IMR-90 (cell line): ENCODE data around the gene DCLK1. TPM values are rescaled to one million over a fixed set of nuclear protein-coding genes. Genes with fewer than 3 reads are reported as not detected.

Source experiments
- ATAC-seq: fragments of 200-7000 bp; cut with Tn5 transposase; 2 replicates; pipeline ENCODE4 v1.9.1; 2020; ENCODE audit warnings: low read depth, mild to moderate bottlenecking, moderate library complexity
- BruUV-seq: library from RNA; stranded (reverse); fragments of 400-500 nt; replicated peaks from 2 replicates; lab custom pipeline; 2021; lab: Mats Ljungman, UMichigan
- CTCF ChIA-PET: fragments of 300-600 bp; formaldehyde crosslinking; extraction: SDS; loops from one replicate; lab custom pipeline; 2021; ENCODE audit warnings: antibody characterized with exemption; lab: Yijun Ruan, JAX
- POLR2A ChIA-PET: fragments of 300-600 bp; sonication (Branson Sonifier 250); formaldehyde crosslinking; loops from one replicate; lab custom pipeline; 2022; ENCODE audit warnings: antibody characterized with exemption; ENCODE audit not compliant: unreplicated experiment; lab: Charles Lee
- DNase-seq: peaks from one replicate; pipeline ENCODE4 v3.0.0; 2013
- H2AFZ ChIP-seq: replicated peaks from 2 replicates; pipeline ENCODE3; 2013; ENCODE audit warnings: low read length, mild to moderate bottlenecking; ENCODE audit not compliant: poor library complexity
- H2AK5ac ChIP-seq: 2 replicates; pipeline ENCODE4 v1.6.1; 2013; ENCODE audit warnings: low read depth, low read length, inconsistent platforms
- H2AK9ac ChIP-seq: replicated peaks from 2 replicates; pipeline ENCODE3; 2013; ENCODE audit warnings: mild to moderate bottlenecking, low read depth, low read length, moderate library complexity; ENCODE audit not compliant: poor library complexity
- H2BK120ac ChIP-seq: 2 replicates; pipeline ENCODE4 v1.6.1; 2013; ENCODE audit warnings: low read depth, low read length, inconsistent platforms
- H2BK15ac ChIP-seq: 3 replicates; pipeline ENCODE4 v1.6.1; 2013; ENCODE audit warnings: low read depth, low read length, inconsistent platforms
- H2BK20ac ChIP-seq: 2 replicates; pipeline ENCODE4 v1.6.1; 2013; ENCODE audit warnings: low read depth, mild to moderate bottlenecking, inconsistent platforms, low read length, moderate library complexity
- H2BK5ac ChIP-seq: 2 replicates; pipeline ENCODE4 v1.6.1; 2013; ENCODE audit warnings: mild to moderate bottlenecking, low read depth, low read length, inconsistent platforms; ENCODE audit not compliant: poor library complexity, severe bottlenecking
- H3K14ac ChIP-seq: replicated peaks from 2 replicates; pipeline ENCODE4 v1.6.1; 2013; ENCODE audit warnings: low read depth, low read length, inconsistent platforms
- H3K18ac ChIP-seq: 2 replicates; pipeline ENCODE4 v1.6.1; 2013; ENCODE audit warnings: low read depth, low read length, control low read depth
- H3K23ac ChIP-seq: 2 replicates; pipeline ENCODE4 v1.6.1; 2013; ENCODE audit warnings: low read depth, low read length, inconsistent platforms
- H3K27ac ChIP-seq: 2 replicates; pipeline ENCODE4 v1.5.1; 2013; ENCODE audit warnings: mild to moderate bottlenecking, control low read depth, low read length; ENCODE audit not compliant: insufficient read depth
- H3K27me3 ChIP-seq: 2 replicates; pipeline ENCODE4 v1.6.1; 2013; ENCODE audit warnings: low read length; ENCODE audit not compliant: control insufficient read depth, insufficient read depth
- H3K36me3 ChIP-seq: 2 replicates; pipeline ENCODE4 v1.6.1; 2013; ENCODE audit warnings: low read length, mixed read lengths; ENCODE audit not compliant: control insufficient read depth, insufficient read depth
- H3K4ac ChIP-seq: 2 replicates; pipeline ENCODE4 v1.6.1; 2013; ENCODE audit warnings: low read depth, low read length, inconsistent platforms
- H3K4me1 ChIP-seq: 2 replicates; pipeline ENCODE4 v1.6.1; 2013; ENCODE audit warnings: low read length, mixed read lengths; ENCODE audit not compliant: control insufficient read depth, insufficient read depth
- H3K4me2 ChIP-seq: 2 replicates; pipeline ENCODE4 v1.6.1; 2013; ENCODE audit warnings: low read depth, mild to moderate bottlenecking, control low read depth, low read length, moderate library complexity
- H3K4me3 ChIP-seq: 2 replicates; pipeline ENCODE4 v1.5.1; 2013; ENCODE audit warnings: low read depth, mild to moderate bottlenecking, control low read depth, low read length, moderate library complexity; ENCODE audit not compliant: insufficient read depth
- H3K56ac ChIP-seq: 2 replicates; pipeline ENCODE4 v1.6.1; 2013; ENCODE audit warnings: low read length, inconsistent platforms; ENCODE audit not compliant: insufficient read depth; ENCODE audit errors: extremely low read depth
- H3K79me1 ChIP-seq, 2 experiments: 2 replicates each; pipeline ENCODE4 v1.6.1; 2013; ENCODE audit warnings: low read length in 2 of 2, inconsistent platforms in 1 of 2, low read depth in 1 of 2
- H3K9ac ChIP-seq: 2 replicates; pipeline ENCODE4 v1.6.1; 2013; ENCODE audit warnings: low read depth, low read length, control low read depth
- H3K9me1 ChIP-seq: 2 replicates; pipeline ENCODE4 v1.6.1; 2013; ENCODE audit warnings: low read length, inconsistent platforms; ENCODE audit not compliant: insufficient read depth
- H3K9me3 ChIP-seq: 2 replicates; pipeline ENCODE4 v1.6.1; 2013; ENCODE audit warnings: low read length; ENCODE audit not compliant: control insufficient read depth, insufficient read depth
- H4K20me1 ChIP-seq: 2 replicates; pipeline ENCODE4 v1.6.1; 2013; ENCODE audit warnings: low read length, inconsistent platforms; ENCODE audit not compliant: insufficient read depth
- H4K5ac ChIP-seq: 2 replicates; pipeline ENCODE4 v1.6.1; 2013; ENCODE audit warnings: mild to moderate bottlenecking, low read depth, low read length, control low read depth
- H4K8ac ChIP-seq, 2 experiments: 2 replicates each; pipeline ENCODE4 v1.6.1; 2013; ENCODE audit warnings: low read depth in 2 of 2, low read length in 2 of 2, control low read depth in 1 of 2, inconsistent platforms in 1 of 2
- H4K91ac ChIP-seq: 2 replicates; pipeline ENCODE4 v1.6.1; 2013; ENCODE audit warnings: low read depth, low read length, inconsistent platforms; ENCODE audit not compliant: insufficient read depth
- CEBPB ChIP-seq: IDR thresholded peaks from 2 replicates; pipeline ENCODE4 v1.6.1; 2012; ENCODE audit warnings: low read depth, low read length, improper control_type of control experiment
- CHD1 ChIP-seq: IDR thresholded peaks from 2 replicates; pipeline ENCODE4 v1.6.1; 2012; ENCODE audit warnings: low read depth, low read length, improper control_type of control experiment
- CTCF ChIP-seq: conservative IDR thresholded peaks from 2 replicates; pipeline ENCODE4 v1.5.1; 2012; ENCODE audit warnings: mild to moderate bottlenecking, low read depth, low read length, improper control_type of control experiment
- ELK1 ChIP-seq: fragments of 150-350 bp; IDR thresholded peaks from 2 replicates; pipeline ENCODE4 v1.6.1; 2016; ENCODE audit warnings: low read depth, mild to moderate bottlenecking, low read length, moderate library complexity, borderline replicate concordance
- FOS ChIP-seq: fragments of 150-350 bp; IDR thresholded peaks from 2 replicates; pipeline ENCODE4 v1.6.1; 2016; ENCODE audit warnings: low read depth, low read length
- MAFK ChIP-seq: IDR thresholded peaks from 2 replicates; pipeline ENCODE4 v1.6.1; 2012; ENCODE audit warnings: low read depth, low read length, improper control_type of control experiment
- MAZ ChIP-seq: IDR thresholded peaks from 2 replicates; pipeline ENCODE4 v1.6.1; 2012; ENCODE audit warnings: low read depth, mild to moderate bottlenecking, low read length, improper control_type of control experiment, moderate library complexity, borderline replicate concordance
- MXI1 ChIP-seq: IDR thresholded peaks from 2 replicates; pipeline ENCODE4 v1.6.1; 2012; ENCODE audit warnings: low read depth, mild to moderate bottlenecking, low read length, moderate library complexity, borderline replicate concordance
- NFE2L2 ChIP-seq: fragments of 150-350 bp; IDR thresholded peaks from 2 replicates; pipeline ENCODE4 v1.6.1; 2016; ENCODE audit warnings: low read depth, mild to moderate bottlenecking, low read length
- POLR2A ChIP-seq: IDR thresholded peaks from 2 replicates; pipeline ENCODE4 v1.6.1; 2012; ENCODE audit warnings: mild to moderate bottlenecking, low read depth, low read length
- RAD21 ChIP-seq: IDR thresholded peaks from 2 replicates; pipeline ENCODE4 v1.6.1; 2012; ENCODE audit warnings: low read length, improper control_type of control experiment
- RCOR1 ChIP-seq: IDR thresholded peaks from 2 replicates; pipeline ENCODE4 v1.6.1; 2012; ENCODE audit warnings: mild to moderate bottlenecking, low read length, improper control_type of control experiment; ENCODE audit not compliant: insufficient replicate concordance
- RFX5 ChIP-seq: IDR thresholded peaks from 2 replicates; pipeline ENCODE4 v1.8.0; 2012; ENCODE audit warnings: low read depth, mild to moderate bottlenecking, low read length, moderate library complexity
- SMC3 ChIP-seq: fragments of 150-350 bp; IDR thresholded peaks from 2 replicates; pipeline ENCODE4 v1.6.1; 2016; ENCODE audit warnings: low read depth, mild to moderate bottlenecking, antibody characterized with exemption, low read length, moderate library complexity
- WGBS, 2 experiments: methylation state at CpG; one replicate each; pipeline versions ENCODE4 v1.1.5 to v1.1.7; 2013; ENCODE audit warnings: missing lambda C conversion rate in 2 of 2; ENCODE audit not compliant: insufficient read length in 1 of 2; ENCODE audit errors: extremely low coverage in 2 of 2; 5-methylcytosine and 5-hydroxymethylcytosine counted together
- dilution Hi-C: fragments of 300-500 bp; cut with HindIII; formaldehyde crosslinking; loops from one replicate; pipeline ENCODE4 v1.14.3; 2018; ENCODE audit warnings: low sequenced_read_pairs; ENCODE audit not compliant: unreplicated experiment
- in situ Hi-C: fragments of 300-500 bp; cut with MboI; formaldehyde crosslinking; loops from 3 replicates; pipeline ENCODE4 v1.14.3; 2019; ENCODE audit warnings: low sequenced_read_pairs, inconsistent platforms, mixed read lengths
- intact Hi-C: fragments of 100-400 bp; cut with micrococcal nuclease; formaldehyde crosslinking; loops from 2 replicates; pipeline ENCODE4 v1.10.0; 2022
- polyA plus RNA-seq, 3 experiments: library from polyadenylated mRNA; depleted of rRNA; stranded (reverse); fragments of >200 nt; gene quantifications; 2 replicates each; pipeline ENCODE4 v1.2.3, GENCODE V29; 2012; ENCODE audit warnings: low replicate concordance in 1 of 3
- total RNA-seq: library from RNA; depleted of rRNA; stranded (reverse); fragments of >200 nt; gene quantifications from 2 replicates; pipeline ENCODE4 v1.2.3, GENCODE V29; 2012

The DCLK1 gene
- total and polyA plus RNA-seq, 2 of the 4 experiments (the other 2 are of a cell fraction), result under 0.01 to 0.02 TPM

- ChIA-PET POLR2A (no interaction called here), CTCF (no interaction called here)
- dilution Hi-C loops (no loop called here), in situ Hi-C loops (no loop called here), intact Hi-C loops (no loop called here)
- BruUV-seq, result no TSS peak
- H3K23ac ChIP-seq, result no peak overlapping the region
- no peak overlapping the region for H2BK15ac ChIP-seq
- no peak overlapping the region for H2AK9ac ChIP-seq
- no peak overlapping the region for H3K9ac ChIP-seq
- no peak overlapping the region for H2BK5ac ChIP-seq
- no peak overlapping the region for H2BK120ac ChIP-seq
- TF ChIP-seq MXI1 (no peak), MAFK (no peak), CTCF (no peak), CEBPB (no peak), MAZ (no peak), NFE2L2 (no peak), SMC3 (no peak), POLR2A (no peak), RAD21 (no peak), RCOR1 (no peak), CHD1 (no peak), ELK1 (no peak), RFX5 (no peak), FOS (no peak)
- no peak overlapping the region for H3K56ac ChIP-seq
- H4K5ac ChIP-seq, result no peak overlapping the region
- H3K4ac ChIP-seq, result no peak overlapping the region
- no peak overlapping the region for H4K8ac ChIP-seq
- no peak overlapping the region for H3K18ac ChIP-seq
- no peak overlapping the region for H3K4me2 ChIP-seq
- no peaks in the 10 kb centered on the region for H3K27me3 ChIP-seq
- H3K4me3 ChIP-seq, result no peak overlapping the region
- no peaks in the 10 kb centered on the region for H3K4me1 ChIP-seq
- no peaks in the 10 kb centered on the region for H3K9me3 ChIP-seq
- H2AK5ac ChIP-seq, result no peak overlapping the region
- H3K36me3 ChIP-seq, result no peaks in the 10 kb centered on the region
- DNase-seq (no peak), ATAC-seq (no peak)
- H2AFZ ChIP-seq, result no peak overlapping the region
- no peaks in the 10 kb centered on the region for H3K9me1 ChIP-seq
- no peak overlapping the region for H3K27ac ChIP-seq
- H4K91ac ChIP-seq, result no peak overlapping the region
- no peak overlapping the region for H2BK20ac ChIP-seq
- no CpG with 5 or more reads among the region's 3 CpGs for WGBS, 2 experiments
- H4K20me1 ChIP-seq, result no peaks in the 10 kb centered on the region
- no peaks in the 10 kb centered on the region for H3K79me1 ChIP-seq
- no peak overlapping the region for H3K14ac ChIP-seq
Observed at GRCh38 chr13:36068991-36069390, 62.2 kb downstream of the DCLK1 start.
